Fibroblast of skin of back (primary cell): ENCODE results near the gene NOP53.
"Not testable (repeated sequence)": the region's sequence is repeated elsewhere in the genome, so short reads cannot be mapped to it uniquely, and the experiment has no call there.

Experiments
- DNase-seq: peaks from one replicate; pipeline ENCODE4 v3.0.0-alpha.2; 2013

Gene NOP53

GRCh38 chr19:47718415-47719046 is 26.8 kb upstream of the NOP53 start:
- not testable (repeated sequence) for DNase-seq

- DNase-seq: peak; percentile 100
Observed at GRCh38 chr19:47719047-47719859, 26.1 kb upstream of the NOP53 start.

GRCh38 chr19:47720669-47721422 is 24.5 kb upstream of the NOP53 start:
- DNase-seq: no peak

- peak; percentile 90 for DNase-seq
Observed at GRCh38 chr19:47723581-47723940, 21.8 kb upstream of the NOP53 start.

- no peak for DNase-seq
Observed at GRCh38 chr19:47725759-47726401, 19.5 kb upstream of the NOP53 start.

- DNase-seq: peak; percentile 81
Observed at GRCh38 chr19:47726467-47726866, 18.9 kb upstream of the NOP53 start.

GRCh38 chr19:47728295-47728694 is 17.1 kb upstream of the NOP53 start:
- DNase-seq: not testable (repeated sequence)

- DNase-seq: peak; percentile 95
Observed at GRCh38 chr19:47729468-47729798, 15.9 kb upstream of the NOP53 start.

- no peak for DNase-seq
Observed at GRCh38 chr19:47729799-47730520, 15.4 kb upstream of the NOP53 start.

- DNase-seq: no peak
Observed at GRCh38 chr19:47730521-47730889, 14.8 kb upstream of the NOP53 start.

GRCh38 chr19:47730910-47731309 is 14.4 kb upstream of the NOP53 start:
- no peak for DNase-seq

GRCh38 chr19:47735131-47735530 is 10.2 kb upstream of the NOP53 start:
- no peak for DNase-seq

- no peak for DNase-seq
Observed at GRCh38 chr19:47740866-47741519, 4.4 kb upstream of the NOP53 start.

- DNase-seq: no peak
Observed at GRCh38 chr19:47741544-47742140, 3.7 kb upstream of the NOP53 start.

GRCh38 chr19:47742634-47743033 is 2.7 kb upstream of the NOP53 start:
- no peak for DNase-seq

GRCh38 chr19:47746129-47746528 is 783 bp downstream of the NOP53 start:
- not testable (repeated sequence) for DNase-seq

- no peak for DNase-seq
Observed at GRCh38 chr19:47749326-47749725, 4.0 kb downstream of the NOP53 start.

- no peak for DNase-seq
Observed at GRCh38 chr19:47750752-47751151, 5.4 kb downstream of the NOP53 start.

- no peak for DNase-seq
Observed at GRCh38 chr19:47752440-47753211, 7.3 kb downstream of the NOP53 start.

- DNase-seq: no peak
Observed at GRCh38 chr19:47754206-47755064, 9.1 kb downstream of the NOP53 start.
